Activated gamma-delta T cell treated with anti-CD3 and anti-CD28 coated beads, Interleukin-2, amount 50 U/mL, for 16 hours (primary cell): ENCODE data around the gene IGF2R.

Experiments
- DNase-seq: peaks from one replicate; pipeline ENCODE4 v3.0.0-alpha.2; 2020; ENCODE audit warnings: low read depth

Gene IGF2R

GRCh38 chr6:160028487-160029275 is 59.8 kb downstream of the IGF2R start:
- DNase-seq, result no peak

- no peak for DNase-seq
Measured at GRCh38 chr6:160029525-160029924, 60.6 kb downstream of the IGF2R start.

- DNase-seq, result no peak
Measured at GRCh38 chr6:160030103-160030502, 61.2 kb downstream of the IGF2R start.

GRCh38 chr6:160031442-160031841 is 62.6 kb downstream of the IGF2R start:
- DNase-seq, result no peak

- DNase-seq, result no peak
Measured at GRCh38 chr6:160031871-160032270, 63.0 kb downstream of the IGF2R start.

- DNase-seq, result no peak
Measured at GRCh38 chr6:160032538-160032937, 63.7 kb downstream of the IGF2R start.

- no peak for DNase-seq
Measured at GRCh38 chr6:160034036-160034930, 65.4 kb downstream of the IGF2R start.

GRCh38 chr6:160035241-160035640 is 66.4 kb downstream of the IGF2R start:
- no peak for DNase-seq

- no peak for DNase-seq
Measured at GRCh38 chr6:160035693-160036330, 66.9 kb downstream of the IGF2R start.

GRCh38 chr6:160036331-160036695 is 67.4 kb downstream of the IGF2R start:
- DNase-seq, result no peak

GRCh38 chr6:160036790-160037206 is 67.9 kb downstream of the IGF2R start:
- no peak for DNase-seq

GRCh38 chr6:160038479-160038878 is 69.6 kb downstream of the IGF2R start:
- DNase-seq, result no peak

GRCh38 chr6:160039441-160039840 is 70.6 kb downstream of the IGF2R start:
- DNase-seq, result no peak

GRCh38 chr6:160040055-160040454 is 71.2 kb downstream of the IGF2R start:
- no peak for DNase-seq

- no peak for DNase-seq
Measured at GRCh38 chr6:160040527-160041264, 71.8 kb downstream of the IGF2R start.

GRCh38 chr6:160041608-160042007 is 72.7 kb downstream of the IGF2R start:
- no peak for DNase-seq

- no peak for DNase-seq
Measured at GRCh38 chr6:160042014-160042773, 73.3 kb downstream of the IGF2R start.

- no peak for DNase-seq
Measured at GRCh38 chr6:160042788-160043301, 74.0 kb downstream of the IGF2R start.

- DNase-seq, result no peak
Measured at GRCh38 chr6:160043784-160044183, 74.9 kb downstream of the IGF2R start.

GRCh38 chr6:160044687-160045086 is 75.8 kb downstream of the IGF2R start:
- DNase-seq, result no peak

- DNase-seq, result no peak
Measured at GRCh38 chr6:160048471-160048870, 79.6 kb downstream of the IGF2R start.
